ENCODE results near the gene FIBCD1.
A peak's percentile ranks its signal among the peaks of the same experiment; 100 is the strongest.

FIBCD1 gene

DNA sequence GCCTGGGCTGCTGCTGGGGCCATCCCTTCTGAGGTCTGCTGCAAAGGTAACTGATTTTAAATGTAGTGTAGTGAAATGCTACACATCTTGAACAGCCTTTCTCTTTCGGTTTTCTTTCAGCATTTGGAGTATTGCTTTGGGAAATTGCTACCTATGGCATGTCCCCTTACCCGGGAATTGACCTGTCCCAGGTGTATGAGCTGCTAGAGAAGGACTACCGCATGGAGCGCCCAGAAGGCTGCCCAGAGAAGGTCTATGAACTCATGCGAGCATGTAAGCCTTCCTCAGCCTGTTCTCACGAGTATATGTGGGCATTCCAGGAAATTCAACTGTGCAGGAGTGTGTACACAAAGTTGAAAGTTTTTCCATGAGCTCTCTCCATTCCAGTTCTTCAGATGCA, 60.8 kb downstream of the FIBCD1 start:
- no peak for DNase-seq (ENCODE audit: low spot score)

DNA sequence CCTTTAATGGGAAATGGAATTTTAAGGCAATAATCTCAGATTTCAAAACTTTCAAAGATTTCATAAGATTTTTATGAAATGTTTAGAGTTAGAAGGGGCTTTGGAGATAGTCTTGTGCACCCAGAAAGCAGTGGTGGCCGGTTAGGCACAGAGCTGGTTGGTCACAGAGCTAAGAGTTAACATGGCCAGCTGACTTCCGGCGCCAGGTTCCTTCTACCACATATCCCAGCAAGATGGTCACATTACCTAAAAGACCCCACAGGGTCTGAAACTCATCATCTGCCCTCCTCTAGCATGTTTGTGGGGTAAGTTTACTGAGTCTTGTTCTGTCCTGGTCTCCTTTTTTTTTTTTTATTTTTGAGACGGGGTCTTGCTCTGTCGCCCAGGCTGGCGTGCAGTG, 61.7 kb downstream of the FIBCD1 start:
- DNase-seq (ENCODE audit: low spot score), result no peak

DNA sequence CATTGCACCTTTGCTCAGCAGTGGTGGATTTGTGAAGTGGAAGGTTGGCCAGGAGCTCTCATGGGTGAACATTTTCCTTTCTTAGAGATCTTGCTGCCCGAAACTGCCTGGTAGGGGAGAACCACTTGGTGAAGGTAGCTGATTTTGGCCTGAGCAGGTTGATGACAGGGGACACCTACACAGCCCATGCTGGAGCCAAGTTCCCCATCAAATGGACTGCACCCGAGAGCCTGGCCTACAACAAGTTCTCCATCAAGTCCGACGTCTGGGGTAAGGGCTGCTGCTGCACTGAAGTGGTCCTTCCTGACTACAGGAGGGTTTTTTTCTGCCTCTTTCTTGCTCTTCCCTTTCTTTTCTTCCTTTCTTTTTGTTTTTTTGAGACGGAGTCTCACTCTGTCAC, 64.3 kb downstream of the FIBCD1 start:
- DNase-seq (ENCODE audit: low spot score), result no peak

DNA sequence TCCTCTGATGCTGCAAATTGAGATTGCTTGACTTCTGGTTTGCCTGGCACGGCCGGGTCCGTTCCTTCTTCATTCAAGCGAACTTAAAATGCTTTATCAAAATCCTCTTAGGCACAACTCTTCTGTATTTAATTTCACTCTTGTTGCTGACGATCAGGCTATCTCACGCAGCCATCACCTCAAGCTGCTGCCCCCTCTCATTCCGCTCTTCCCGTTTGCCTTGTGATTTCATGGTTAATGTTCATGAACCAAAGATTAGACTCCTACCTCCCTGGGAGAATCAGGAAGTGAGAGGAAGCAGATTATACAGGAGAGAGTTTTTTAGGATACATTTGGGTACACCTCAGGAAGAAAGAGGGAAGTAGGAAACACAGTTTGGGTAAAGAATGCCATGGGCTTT, 65.1 kb downstream of the FIBCD1 start:
- no peak for DNase-seq (ENCODE audit: low spot score)

DNA sequence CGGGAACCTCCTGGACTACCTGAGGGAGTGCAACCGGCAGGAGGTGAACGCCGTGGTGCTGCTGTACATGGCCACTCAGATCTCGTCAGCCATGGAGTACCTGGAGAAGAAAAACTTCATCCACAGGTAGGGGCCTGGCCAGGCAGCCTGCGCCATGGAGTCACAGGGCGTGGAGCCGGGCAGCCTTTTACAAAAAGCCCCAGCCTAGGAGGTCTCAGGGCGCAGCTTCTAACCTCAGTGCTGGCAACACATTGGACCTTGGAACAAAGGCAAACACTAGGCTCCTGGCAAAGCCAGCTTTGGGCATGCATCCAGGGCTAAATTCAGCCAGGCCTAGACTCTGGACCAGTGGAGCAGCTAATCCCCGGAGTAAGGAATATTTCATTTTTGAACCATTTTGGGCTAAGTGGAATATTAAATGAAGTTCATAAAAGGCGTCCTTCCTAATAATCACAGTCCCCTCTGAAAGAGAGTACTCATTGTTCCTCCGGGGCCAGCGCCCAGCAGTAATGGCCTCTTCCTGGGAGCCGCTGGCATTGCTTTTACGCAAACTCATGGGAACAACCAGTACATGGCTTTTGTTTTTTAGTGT, 66.0 kb downstream of the FIBCD1 start:
- no peak for DNase-seq (ENCODE audit: low spot score)

DNA sequence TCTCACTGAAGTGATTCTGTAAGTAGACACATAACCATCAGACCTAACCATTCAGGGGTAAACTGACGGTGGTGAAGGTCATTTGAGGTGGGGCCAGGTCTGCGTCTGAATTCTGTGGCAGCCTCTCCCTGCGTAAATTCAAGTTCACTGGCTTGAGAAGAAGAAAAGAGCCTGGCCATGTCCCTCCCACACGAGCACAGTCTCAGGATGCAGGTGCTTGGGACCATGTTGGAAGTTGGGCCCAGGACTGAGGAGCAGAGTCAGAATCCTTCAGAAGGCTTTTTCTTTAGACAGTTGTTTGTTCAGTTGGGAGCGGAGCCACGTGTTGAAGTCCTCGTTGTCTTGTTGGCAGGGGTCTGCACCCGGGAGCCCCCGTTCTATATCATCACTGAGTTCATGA, 66.5 kb downstream of the FIBCD1 start:
- no peak for DNase-seq (ENCODE audit: low spot score)

DNA sequence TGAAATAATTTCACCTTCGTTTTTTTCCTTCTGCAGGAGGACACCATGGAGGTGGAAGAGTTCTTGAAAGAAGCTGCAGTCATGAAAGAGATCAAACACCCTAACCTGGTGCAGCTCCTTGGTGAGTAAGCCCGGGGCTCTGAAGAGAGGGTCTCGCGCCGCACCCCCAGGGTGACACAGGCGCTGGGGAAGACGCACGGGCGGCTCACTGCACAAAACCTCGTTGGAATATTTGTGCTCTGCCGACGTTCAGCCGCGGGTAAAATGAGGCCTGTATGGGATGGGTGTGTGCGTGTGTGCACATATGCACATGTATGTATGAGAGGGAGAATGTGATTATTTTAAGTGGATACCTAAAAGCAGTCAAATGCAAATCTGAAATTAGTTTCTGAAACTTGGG, 67.0 kb downstream of the FIBCD1 start:
- no peak for DNase-seq (ENCODE audit: low spot score)

DNA sequence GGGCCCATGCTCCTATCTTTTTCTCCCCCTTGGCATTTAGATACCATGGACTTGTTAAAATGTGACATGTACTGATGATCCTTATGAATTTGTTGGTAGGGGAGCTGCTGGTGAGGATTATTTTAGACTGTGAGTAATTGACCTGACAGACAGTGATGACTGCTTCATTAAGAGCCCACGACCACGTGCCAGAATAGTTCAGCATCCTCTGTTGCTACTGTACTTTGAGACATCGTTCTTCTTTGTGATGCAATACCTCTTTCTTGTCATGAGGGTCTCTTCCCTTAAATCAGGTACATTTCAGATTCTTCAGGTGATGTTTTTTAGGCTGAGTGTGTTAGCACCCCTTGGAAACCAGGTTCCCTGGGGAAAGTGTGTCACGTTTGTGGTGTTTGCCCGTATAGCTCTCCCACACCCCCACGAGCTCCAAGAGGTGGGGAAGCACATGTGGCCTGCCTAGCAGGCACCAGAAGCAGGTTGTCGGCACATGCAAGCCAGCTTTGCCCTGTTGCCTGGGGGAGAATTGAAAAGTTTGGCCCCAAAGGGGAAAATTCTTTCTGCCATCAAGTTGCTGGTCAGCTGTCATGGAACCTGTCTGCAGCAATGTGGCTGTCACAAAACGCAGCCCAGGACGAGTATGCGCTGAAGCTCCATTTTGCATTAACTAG, 67.5 kb downstream of the FIBCD1 start:
- no peak for DNase-seq (ENCODE audit: low spot score)

DNA sequence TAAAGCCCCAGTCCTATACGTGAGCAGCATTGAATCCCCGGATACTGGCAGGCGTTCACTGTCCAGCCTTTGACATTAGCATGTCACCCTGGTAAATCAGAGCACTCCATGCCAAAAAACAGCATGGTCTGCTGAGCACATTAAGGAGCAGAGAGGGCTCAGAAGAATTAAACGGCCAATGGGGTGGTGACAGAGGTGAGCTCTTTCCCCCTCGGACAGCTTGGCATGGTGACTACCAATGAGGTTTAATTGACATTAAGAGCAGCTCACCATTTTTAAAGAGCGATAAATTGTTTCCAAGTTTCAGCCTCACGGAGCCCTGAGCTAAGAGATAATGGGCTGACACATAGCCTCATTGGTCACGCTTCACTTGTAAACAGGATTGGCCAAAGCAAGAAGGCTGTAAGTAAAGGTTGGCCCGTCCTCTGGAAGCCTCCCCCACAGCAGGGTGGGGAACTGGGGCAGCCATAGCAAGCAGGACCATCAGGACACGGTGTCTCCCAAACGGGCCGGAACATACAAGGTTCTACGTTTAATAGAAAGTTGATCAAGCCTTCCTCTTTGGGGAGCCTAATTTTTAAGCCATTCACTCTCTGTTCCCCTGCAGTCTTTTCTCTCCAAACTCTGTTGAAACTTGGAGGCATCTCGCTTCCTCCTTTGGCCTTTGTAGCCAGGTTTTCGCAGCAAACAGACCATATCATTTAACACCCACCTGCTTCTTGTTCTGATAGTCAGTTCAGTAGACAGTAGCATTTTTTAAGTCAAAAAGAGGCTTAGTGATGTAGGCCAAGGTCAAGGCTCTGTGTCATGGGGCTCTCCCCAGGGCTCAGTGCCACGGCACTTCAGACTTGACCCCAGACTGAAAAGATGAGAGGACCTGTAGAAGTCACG, 68.3 kb downstream of the FIBCD1 start:
- DNase-seq (ENCODE audit: low spot score), result peak; percentile 81

DNA sequence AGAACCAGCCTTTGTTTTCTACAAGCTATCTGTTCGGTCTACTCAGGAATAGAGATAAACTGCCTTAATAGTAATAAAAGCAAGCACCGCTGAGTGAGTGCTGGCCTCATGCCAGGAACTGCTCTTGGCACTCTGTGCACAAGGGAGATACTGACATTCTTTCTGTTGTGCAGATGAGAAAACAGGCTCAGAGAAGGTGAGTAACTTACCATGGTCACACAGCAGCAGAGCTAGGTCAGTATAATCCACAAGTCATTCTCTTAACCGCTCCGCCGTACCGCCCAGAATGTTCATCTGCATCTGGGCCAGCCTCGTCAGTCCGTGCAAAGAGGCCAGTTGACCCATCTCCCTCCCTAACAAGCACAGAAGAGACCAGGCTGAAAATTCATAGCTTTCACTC, 69.8 kb downstream of the FIBCD1 start:
- DNase-seq (ENCODE audit: low spot score), result peak; percentile 36

DNA sequence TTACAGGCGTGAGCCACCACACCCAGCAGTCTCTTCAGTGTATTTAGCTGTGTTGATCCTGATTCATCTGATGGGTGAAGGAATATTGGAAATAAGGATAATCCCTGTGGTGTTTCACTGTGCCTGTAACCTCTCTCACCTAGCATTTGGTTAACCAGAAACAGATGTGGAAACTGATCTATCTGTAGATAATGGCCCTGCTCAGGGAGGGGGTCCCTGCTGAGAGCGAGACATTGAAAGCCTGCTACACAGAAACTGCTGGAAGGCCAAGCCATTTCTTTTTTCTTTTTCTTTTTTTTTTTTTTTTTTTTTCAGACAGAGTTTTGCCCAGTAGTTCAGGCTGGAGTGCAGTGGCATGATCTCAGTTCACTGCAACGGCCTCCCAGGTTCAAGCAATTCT, 70.8 kb downstream of the FIBCD1 start:
- no peak for DNase-seq (ENCODE audit: low spot score)

DNA sequence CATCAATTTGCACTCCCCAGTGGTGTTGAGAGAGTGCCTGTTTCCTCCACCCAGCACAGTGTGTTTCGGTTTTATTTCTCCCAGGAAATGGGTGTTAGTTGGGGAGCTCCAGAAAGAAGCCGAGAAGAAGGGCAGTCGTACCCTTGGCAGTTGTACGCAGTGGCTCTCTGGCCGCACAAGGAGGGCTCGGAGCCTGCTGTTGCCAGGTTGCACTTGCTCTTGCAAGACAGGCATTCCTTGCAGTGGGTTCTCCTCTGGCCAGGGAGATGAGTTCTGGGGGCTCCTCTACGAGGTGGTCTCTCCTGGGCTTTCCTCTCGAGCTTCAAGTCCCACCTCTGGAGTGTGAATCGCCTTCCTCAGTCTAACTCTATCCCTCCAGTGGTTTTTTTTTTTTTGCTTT, 71.5 kb downstream of the FIBCD1 start:
- no peak for DNase-seq (ENCODE audit: low spot score)

DNA sequence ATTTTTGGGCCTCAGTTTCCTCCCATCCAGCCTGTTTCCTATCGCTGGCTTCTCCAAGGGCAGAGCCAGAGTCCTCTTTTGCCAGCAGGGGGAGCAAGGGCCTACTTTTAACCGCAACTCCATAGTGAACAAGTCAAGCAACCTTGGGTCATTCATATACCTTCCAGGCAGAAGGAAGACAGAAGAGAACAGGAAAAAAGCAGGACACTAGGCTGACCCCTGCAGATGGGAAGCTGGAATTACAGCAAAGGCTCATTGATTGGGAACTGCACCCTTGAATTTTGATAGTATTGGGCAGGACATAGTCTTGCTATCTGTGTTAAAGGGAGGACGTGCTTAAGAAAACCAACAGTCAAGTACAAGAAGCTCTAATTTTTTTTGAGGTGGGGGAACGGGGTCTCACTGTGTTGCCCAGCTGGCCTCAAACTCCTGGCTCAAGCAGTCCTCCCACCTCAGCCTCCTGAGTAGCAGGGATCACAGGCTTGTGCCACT, 72.5 kb downstream of the FIBCD1 start:
- peak; percentile 93 for DNase-seq (ENCODE audit: low spot score)

DNA sequence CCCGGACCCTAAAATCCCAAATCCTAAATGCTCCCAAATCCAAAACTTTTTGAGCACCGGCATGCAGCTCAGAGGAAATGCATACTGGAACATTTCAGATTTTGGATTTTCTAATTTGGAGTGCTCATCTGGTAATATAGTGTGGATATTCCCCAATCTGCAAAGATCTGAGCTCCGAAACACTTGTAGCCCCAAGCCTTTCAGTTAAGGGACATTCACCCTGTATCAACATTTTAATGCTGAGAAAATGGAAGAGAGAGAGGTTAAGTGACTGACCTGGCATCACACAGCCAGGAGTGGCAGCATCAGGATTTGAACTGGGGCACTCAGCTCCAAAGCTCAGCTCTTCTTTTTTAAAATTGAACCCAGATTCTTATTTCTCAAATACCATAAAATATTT, 73.1 kb downstream of the FIBCD1 start:
- no peak for DNase-seq (ENCODE audit: low spot score)

DNA sequence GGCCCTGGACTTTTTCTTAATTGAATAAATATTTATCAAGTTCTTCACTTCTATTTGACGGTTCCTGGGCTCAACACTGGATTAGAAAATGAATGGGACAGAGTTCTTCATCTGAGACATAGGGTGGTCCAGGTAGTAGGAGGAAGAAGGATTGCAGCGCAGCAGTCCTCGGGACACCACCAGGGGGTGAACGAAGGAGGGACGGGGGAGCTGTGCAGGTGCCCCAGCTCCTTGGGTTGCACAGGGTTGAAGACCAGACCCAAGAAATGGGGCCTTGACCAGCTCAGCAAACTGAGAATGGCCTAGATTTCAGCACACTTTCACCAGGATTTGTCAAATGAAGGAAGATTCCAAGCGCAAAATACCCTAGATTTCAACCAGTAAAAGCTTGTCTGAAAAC, 74.5 kb downstream of the FIBCD1 start:
- DNase-seq (ENCODE audit: low spot score), result no peak

DNA sequence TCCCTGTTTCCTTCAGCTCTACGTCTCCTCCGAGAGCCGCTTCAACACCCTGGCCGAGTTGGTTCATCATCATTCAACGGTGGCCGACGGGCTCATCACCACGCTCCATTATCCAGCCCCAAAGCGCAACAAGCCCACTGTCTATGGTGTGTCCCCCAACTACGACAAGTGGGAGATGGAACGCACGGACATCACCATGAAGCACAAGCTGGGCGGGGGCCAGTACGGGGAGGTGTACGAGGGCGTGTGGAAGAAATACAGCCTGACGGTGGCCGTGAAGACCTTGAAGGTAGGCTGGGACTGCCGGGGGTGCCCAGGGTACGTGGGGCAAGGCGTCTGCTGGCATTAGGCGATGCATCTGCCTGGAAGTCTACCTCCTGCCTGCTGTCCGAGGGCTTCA, 76.3 kb downstream of the FIBCD1 start:
- DNase-seq (ENCODE audit: low spot score), result no peak

DNA sequence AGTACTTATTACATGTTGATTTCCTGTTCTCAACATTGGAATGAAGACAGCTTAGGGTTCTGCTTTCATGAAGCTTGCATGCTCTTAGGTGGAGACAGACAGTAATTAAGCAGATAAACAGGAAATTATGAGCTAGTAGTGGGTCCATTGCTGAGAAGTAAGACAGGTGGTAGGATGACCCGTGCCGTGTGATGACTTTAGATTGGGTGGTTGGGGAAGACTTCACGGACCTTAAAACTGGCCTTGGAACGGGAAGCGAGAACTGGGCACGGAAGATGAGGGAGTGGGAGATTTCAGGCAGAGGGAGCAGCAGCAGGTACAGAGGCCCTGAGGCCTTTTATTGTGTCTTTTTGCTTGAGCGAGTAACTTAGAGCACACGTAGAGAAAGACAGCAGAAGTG, 76.8 kb downstream of the FIBCD1 start:
- DNase-seq (ENCODE audit: low spot score), result no peak

DNA sequence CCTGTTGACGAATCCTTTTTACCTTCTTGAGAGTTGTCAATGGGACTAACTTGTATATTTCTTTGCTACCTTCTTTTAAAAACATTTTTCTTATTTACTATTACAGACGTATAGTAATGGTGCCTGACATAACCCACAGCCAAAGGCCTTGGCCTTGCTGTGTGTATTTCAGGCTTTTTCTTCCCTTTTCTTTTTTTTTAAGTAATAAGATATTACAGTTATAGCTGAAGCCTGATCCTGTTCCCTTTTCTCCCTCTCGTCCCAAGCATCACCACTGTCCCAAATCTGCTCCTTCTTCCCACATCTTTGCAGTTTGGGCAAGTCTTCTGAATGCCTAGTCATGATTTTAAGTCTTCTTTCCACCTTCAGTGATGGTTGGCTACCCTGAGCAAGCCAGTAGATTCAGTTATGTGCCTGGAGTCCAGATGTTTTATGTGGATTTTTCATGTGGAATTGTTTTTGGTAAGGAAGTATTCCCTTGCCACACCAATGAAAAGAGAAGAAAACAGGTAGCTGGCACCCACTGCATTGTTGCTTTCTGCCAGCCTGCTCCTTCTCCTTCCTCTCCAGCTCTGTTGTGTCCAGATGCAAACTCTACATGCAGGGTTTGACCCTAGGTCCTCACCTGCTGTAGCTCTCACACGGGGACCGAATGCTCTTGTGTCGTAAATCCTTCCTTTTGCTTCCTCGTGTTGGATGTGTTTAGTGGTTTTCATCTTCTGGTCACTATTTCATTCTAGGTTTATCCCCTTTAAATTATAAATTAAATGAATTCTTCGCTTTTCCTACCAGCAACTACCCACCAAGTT, 77.5 kb downstream of the FIBCD1 start:
- DNase-seq (ENCODE audit: low spot score), result no peak

DNA sequence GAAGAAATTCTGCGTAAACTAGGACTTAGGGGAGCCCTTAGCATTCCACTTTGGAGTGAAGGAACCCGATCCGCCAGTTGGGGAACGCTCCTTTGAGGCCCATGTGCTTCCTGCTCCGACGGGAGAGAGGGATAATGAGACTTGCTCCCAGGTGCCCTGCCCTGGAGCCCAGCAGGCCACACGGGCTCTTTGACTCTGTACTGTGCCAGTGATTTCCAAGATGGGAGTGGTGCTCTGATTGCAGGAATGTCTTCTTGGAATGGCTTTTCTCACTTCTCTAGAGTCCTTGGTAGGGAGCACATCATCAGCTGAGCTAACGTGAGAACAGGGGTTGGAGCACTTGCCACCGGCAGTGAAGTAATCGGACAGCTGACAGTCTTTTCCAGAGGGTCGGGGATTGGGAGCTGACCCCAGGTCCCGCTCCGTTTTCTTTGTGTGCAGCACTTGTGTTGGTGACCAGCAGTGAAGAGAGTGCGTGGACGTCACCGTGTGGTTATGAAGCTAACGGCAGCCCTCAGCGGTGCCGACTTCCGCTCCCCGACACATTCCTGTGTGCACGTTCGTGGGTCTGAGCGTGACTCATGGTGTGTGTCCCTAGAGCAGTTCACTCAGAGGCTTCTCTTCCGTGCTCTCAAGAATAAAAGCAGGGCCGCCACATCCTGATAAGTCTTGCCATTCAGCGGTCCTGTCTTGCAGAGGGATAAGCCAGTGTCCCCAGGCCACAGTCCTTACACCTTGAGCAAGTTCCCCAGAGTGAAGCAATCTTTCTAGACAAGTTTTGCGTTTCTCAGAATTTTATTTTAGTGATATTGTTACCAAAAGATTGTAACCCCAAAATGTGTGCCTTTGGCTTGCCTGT, 78.4 kb downstream of the FIBCD1 start:
- peak; percentile 97 for DNase-seq (ENCODE audit: low spot score)

DNA sequence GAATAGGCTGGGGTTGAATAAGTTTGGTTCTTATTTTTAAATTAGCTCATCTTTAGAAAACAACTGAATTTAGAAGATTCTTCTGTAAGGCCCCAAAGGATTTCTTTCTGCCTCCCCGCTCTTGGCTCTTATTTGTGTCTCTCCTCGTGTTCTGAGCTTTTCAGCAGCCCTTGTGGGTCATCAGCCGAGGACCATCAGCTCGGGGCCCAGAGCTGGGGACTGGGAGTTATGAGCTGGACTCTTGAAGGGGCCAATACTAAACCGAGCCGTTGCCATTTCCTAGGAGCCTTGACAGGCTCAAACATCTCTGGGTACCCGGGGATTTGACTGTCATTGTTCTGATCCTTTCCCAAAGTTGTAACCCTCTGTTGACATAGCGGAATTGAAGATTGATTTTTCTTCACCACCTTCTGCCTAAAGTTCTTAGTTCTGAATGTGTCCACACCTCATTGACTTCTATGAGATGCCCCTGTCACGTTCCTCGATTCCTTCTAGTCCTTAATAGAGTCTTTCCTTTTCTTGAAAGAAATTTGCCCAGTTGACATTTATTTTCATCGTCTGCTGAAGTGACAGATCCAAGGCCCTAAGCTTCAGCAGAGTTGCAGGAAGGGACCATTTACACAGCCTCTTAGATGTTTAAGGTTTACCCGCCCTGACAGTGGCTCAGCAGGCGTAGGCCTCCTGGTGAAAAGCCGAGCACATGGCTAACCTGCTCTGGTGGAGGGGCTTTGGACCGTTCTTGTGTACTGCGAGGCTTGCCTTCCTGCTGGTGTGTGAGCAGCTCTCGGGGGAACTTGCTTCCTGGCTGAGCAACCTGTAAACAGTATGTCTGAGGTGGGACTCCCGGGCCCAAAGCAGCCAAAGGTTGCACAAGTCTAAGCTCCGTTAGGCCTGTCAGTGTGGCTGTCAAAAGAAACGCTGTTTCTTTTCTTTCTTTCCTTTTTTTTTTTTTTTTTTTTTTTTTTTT, 80.0 kb downstream of the FIBCD1 start:
- DNase-seq (ENCODE audit: low spot score), result no peak
